GM23338 (cell line): Measurements from ENCODE around the gene C3orf80. TPM values are rescaled to one million over a fixed set of nuclear protein-coding genes. Genes with fewer than 3 reads are reported as not detected.

Experiments
- ATAC-seq: fragments of 200-7000 bp; cut with Tn5 transposase; 3 replicates; pipeline ENCODE4 v1.9.1; 2020
- DNase-seq: peaks from one replicate; pipeline ENCODE4 v3.0.0-alpha.2; 2015; ENCODE audit warnings: low spot score
- H2AFZ ChIP-seq: fragments of 200-600 bp; sonication (generic); 2 replicates; pipeline ENCODE4 v1.8.0; 2016; ENCODE audit warnings: antibody characterized with exemption, mild to moderate bottlenecking, moderate library complexity
- H3F3A ChIP-seq: fragments of 200-600 bp; sonication (generic); replicated peaks from 2 replicates; pipeline ENCODE4 v1.8.0; 2017; ENCODE audit warnings: antibody characterized with exemption, mixed run types, low read depth
- H3K27ac ChIP-seq: fragments of 200-600 bp; sonication (generic); 2 replicates; pipeline ENCODE4 v1.6.1; 2016; ENCODE audit warnings: low read depth
- H3K27me3 ChIP-seq: fragments of 200-600 bp; sonication (generic); 2 replicates; pipeline ENCODE4 v1.8.0; 2016; ENCODE audit warnings: mild to moderate bottlenecking, mixed run types, moderate library complexity; ENCODE audit not compliant: insufficient read depth
- H3K36me3 ChIP-seq: fragments of 200-600 bp; sonication (generic); 2 replicates; pipeline ENCODE4 v1.8.0; 2016; ENCODE audit warnings: mild to moderate bottlenecking; ENCODE audit not compliant: insufficient read depth
- H3K4me1 ChIP-seq: fragments of 200-600 bp; sonication (generic); 2 replicates; pipeline ENCODE4 v1.8.0; 2016; ENCODE audit warnings: mild to moderate bottlenecking, moderate library complexity; ENCODE audit not compliant: insufficient read depth
- H3K4me2 ChIP-seq: fragments of 200-600 bp; sonication (generic); 2 replicates; pipeline ENCODE4 v1.7.1; 2017; ENCODE audit warnings: mixed run types
- H3K4me3 ChIP-seq: fragments of 200-600 bp; sonication (generic); 2 replicates; pipeline ENCODE4 v1.6.1; 2016; ENCODE audit warnings: mixed run types
- H3K79me2 ChIP-seq: fragments of 200-600 bp; sonication (generic); replicated peaks from 2 replicates; pipeline ENCODE4 v1.8.0; 2017; ENCODE audit warnings: mild to moderate bottlenecking; ENCODE audit not compliant: insufficient read depth
- H3K9me2 ChIP-seq: fragments of 200-600 bp; sonication (generic); 2 replicates; pipeline ENCODE4 v1.8.0; 2017; ENCODE audit not compliant: insufficient read depth
- H4K20me1 ChIP-seq: fragments of 200-600 bp; sonication (generic); replicated peaks from 2 replicates; pipeline ENCODE4 v1.8.0; 2017; ENCODE audit warnings: mild to moderate bottlenecking; ENCODE audit not compliant: insufficient read depth
- H3K27ac Mint-ChIP-seq: 2 replicates; pipeline ENCODE4 v1.8.0; 2020; ENCODE audit warnings: inconsistent platforms, mild to moderate bottlenecking, moderate library complexity, mixed read lengths
- H3K27me3 Mint-ChIP-seq: 3 replicates; pipeline ENCODE4 v1.8.0; 2022; ENCODE audit warnings: low read depth, mild to moderate bottlenecking, moderate library complexity, mixed read lengths, inconsistent platforms; ENCODE audit not compliant: insufficient read depth, poor library complexity
- H3K36me3 Mint-ChIP-seq: 3 replicates; pipeline ENCODE4 v1.8.0; 2021; ENCODE audit warnings: low read depth, mild to moderate bottlenecking, inconsistent platforms, moderate library complexity, mixed read lengths
- H3K4me1 Mint-ChIP-seq: 3 replicates; pipeline ENCODE4 v1.8.0; 2020; ENCODE audit warnings: mild to moderate bottlenecking, inconsistent platforms, mixed read lengths
- H3K4me3 Mint-ChIP-seq: 3 replicates; pipeline ENCODE4 v1.8.0; 2021; ENCODE audit warnings: moderate library complexity, mild to moderate bottlenecking, inconsistent platforms, mixed read lengths
- H3K9me3 Mint-ChIP-seq: 3 replicates; pipeline ENCODE4 v1.8.0; 2020; ENCODE audit warnings: moderate library complexity, mild to moderate bottlenecking, inconsistent platforms, mixed read lengths
- CTCF ChIP-seq, 2 experiments: fragments of 200-600 bp in 1 of 2; sonication (generic) in 1 of 2; conservative IDR thresholded peaks; 2 replicates each; pipeline versions ENCODE4 v1.5.1 to v1.6.1; 2016 to 2017; ENCODE audit warnings: antibody characterized with exemption in 2 of 2, low read depth in 2 of 2, mild to moderate bottlenecking in 2 of 2, moderate library complexity in 1 of 2
- ETS1 ChIP-seq: IDR thresholded peaks from 2 replicates; pipeline ENCODE4 v1.6.1; 2016; ENCODE audit warnings: antibody characterized with exemption
- EZH2 ChIP-seq: fragments of 200-600 bp; sonication (generic); IDR thresholded peaks from one replicate; pipeline ENCODE4 v1.8.0; 2017; ENCODE audit warnings: antibody characterized with exemption, mild to moderate bottlenecking, low read depth; ENCODE audit not compliant: unreplicated experiment
- EZH2phosphoT487 ChIP-seq: fragments of 200-600 bp; sonication (generic); IDR thresholded peaks from one replicate; pipeline ENCODE4 v1.8.1; 2018; ENCODE audit warnings: antibody characterized with exemption; ENCODE audit not compliant: unreplicated experiment
- NANOG ChIP-seq: IDR thresholded peaks from 2 replicates; pipeline ENCODE4 v1.6.1; 2016; ENCODE audit warnings: antibody characterized with exemption, borderline replicate concordance
- POLR2AphosphoS5 ChIP-seq: IDR thresholded peaks from 2 replicates; pipeline ENCODE4 v1.6.1; 2016; ENCODE audit warnings: antibody characterized with exemption, low read depth
- polyA plus RNA-seq: library from polyadenylated mRNA; unstranded; fragments of >200 nt; fragmentation: Nextera tagmentation; extraction: Ambion mirVana; gene quantifications from 2 replicates; pipeline ENCODE4 v1.2.1, GENCODE V29; 2016
- total RNA-seq: library from RNA; depleted of rRNA; stranded (reverse); fragments of >200 nt; shearing (Covaris generic); gene quantifications from 2 replicates; pipeline ENCODE4 v1.2.3, GENCODE V29; 2014
- TF ChIP-seq, protein P1 (sequence below): IDR thresholded peaks from one replicate; pipeline ENCODE4 v1.6.1; 2018; ENCODE audit warnings: antibody characterized with exemption; ENCODE audit not compliant: unreplicated experiment

The C3orf80 gene
- total and polyA plus RNA-seq, 2 experiments from 2014 or later, result 0.57 to 3.0 TPM

DNA sequence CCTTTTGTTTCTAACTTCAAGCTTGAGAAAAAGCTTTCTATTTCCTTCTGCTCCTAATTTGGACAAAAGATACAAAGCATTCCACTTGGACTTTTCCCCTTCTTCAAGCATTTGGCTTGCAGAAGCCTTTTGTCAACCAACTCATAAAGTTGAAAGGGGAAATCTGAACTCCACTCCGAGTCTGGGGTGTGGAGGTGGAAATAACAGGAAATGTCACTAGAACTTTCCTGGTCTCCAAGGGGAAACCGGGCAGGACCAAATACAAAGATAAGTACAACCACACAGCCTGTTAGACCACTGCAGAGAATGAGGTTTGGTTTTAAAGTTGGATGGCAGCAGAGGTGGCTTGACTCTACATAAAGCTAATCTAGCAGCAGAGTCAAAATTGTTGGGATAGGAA, 4.2 kb upstream of the C3orf80 start:
- peaks cover 24% of the 10 kb centered on the region for H3K27me3 Mint-ChIP-seq
- no peak for ATAC-seq
- Histone ChIP-seq H3K27me3 (peaks cover 38% of the 10 kb centered on the region), H3F3A (0 out of 2 replicates have a peak, but pooled peaks cover 3% of the 10 kb centered on the region), H3K9me2 (no peaks in the 10 kb centered on the region), H2AFZ (no peak overlapping the region), H3K27ac (no peak overlapping the region), H3K4me1 (no peaks in the 10 kb centered on the region; the same call in 1 of the 2 replicates), H3K4me3 (no peak overlapping the region), H4K20me1 (no peaks in the 10 kb centered on the region), H3K4me2 (no peak overlapping the region), H3K36me3 (no peaks in the 10 kb centered on the region), H3K79me2 (no peaks in the 10 kb centered on the region)
- no peaks in the 10 kb centered on the region for H3K9me3 Mint-ChIP-seq
- TF ChIP-seq, protein P1, sequence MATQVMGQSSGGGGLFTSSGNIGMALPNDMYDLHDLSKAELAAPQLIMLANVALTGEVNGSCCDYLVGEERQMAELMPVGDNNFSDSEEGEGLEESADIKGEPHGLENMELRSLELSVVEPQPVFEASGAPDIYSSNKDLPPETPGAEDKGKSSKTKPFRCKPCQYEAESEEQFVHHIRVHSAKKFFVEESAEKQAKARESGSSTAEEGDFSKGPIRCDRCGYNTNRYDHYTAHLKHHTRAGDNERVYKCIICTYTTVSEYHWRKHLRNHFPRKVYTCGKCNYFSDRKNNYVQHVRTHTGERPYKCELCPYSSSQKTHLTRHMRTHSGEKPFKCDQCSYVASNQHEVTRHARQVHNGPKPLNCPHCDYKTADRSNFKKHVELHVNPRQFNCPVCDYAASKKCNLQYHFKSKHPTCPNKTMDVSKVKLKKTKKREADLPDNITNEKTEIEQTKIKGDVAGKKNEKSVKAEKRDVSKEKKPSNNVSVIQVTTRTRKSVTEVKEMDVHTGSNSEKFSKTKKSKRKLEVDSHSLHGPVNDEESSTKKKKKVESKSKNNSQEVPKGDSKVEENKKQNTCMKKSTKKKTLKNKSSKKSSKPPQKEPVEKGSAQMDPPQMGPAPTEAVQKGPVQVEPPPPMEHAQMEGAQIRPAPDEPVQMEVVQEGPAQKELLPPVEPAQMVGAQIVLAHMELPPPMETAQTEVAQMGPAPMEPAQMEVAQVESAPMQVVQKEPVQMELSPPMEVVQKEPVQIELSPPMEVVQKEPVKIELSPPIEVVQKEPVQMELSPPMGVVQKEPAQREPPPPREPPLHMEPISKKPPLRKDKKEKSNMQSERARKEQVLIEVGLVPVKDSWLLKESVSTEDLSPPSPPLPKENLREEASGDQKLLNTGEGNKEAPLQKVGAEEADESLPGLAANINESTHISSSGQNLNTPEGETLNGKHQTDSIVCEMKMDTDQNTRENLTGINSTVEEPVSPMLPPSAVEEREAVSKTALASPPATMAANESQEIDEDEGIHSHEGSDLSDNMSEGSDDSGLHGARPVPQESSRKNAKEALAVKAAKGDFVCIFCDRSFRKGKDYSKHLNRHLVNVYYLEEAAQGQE, result no peak
- no peak for TF ChIP-seq POLR2AphosphoS5
- no peak overlapping the region for H3K27ac Mint-ChIP-seq
- H3K36me3 Mint-ChIP-seq, result no peaks in the 10 kb centered on the region
- DNase-seq, result no peak
- H3K4me1 Mint-ChIP-seq, result peaks cover 5% of the 10 kb centered on the region; the same call in 2 of the 3 replicates
- H3K4me3 Mint-ChIP-seq, result no peak overlapping the region

DNA sequence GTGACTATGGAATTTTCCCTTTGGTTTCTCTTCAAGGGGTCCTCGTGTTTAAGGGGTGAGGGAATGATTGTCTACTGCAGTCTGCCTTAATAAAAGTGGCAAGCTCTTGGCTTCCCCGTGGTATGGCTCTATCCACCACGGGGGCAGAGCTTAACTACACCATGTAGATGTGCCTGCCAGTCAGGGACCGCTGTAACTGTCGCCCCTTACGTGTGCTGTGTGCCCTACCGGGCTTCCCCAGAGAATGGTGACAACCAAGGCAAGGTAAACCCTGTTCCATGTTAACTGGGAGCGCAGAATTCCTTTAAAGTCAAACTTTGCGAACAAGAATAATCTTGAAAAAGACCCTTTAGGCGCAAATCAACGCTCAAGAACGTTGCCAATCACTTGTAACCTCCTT, 966 bp upstream of the C3orf80 start:
- H3K4me2 ChIP-seq, result peak overlapping the region; percentile 91
- H3K36me3 Mint-ChIP-seq, result no peaks in the 10 kb centered on the region; the same call in 2 of the 3 replicates
- H3K27me3 Mint-ChIP-seq, result peaks cover 36% of the 10 kb centered on the region

More for the DNA sequence above, 966 bp upstream of the C3orf80 start:
- Histone ChIP-seq H3K36me3 (no peaks in the 10 kb centered on the region), H3K4me1 (peaks cover 5% of the 10 kb centered on the region; the same call in 1 of the 2 replicates), H3K9me2 (no peaks in the 10 kb centered on the region), H4K20me1 (no peaks in the 10 kb centered on the region), H3K79me2 (no peaks in the 10 kb centered on the region), H3K27me3 (peaks cover 69% of the 10 kb centered on the region), H3K4me3 (peak overlapping the region; percentile 74), H3F3A (0 out of 2 replicates have a peak, but pooled peaks cover 3% of the 10 kb centered on the region), H3K27ac (no peak overlapping the region), H2AFZ (peak overlapping the region; percentile 98)
- peak; percentile 20 for ATAC-seq
- TF ChIP-seq POLR2AphosphoS5, result no peak
- TF ChIP-seq CTCF (conservative IDR thresholded peaks at IDR 0.05; ENCODE audit: low read depth in 2 of 2), result no peak
- TF ChIP-seq NANOG, result no peak
- TF ChIP-seq EZH2phosphoT487, result no peak
- peak; percentile 56 for TF ChIP-seq EZH2
- TF ChIP-seq ETS1, result no peak
- Mint-ChIP-seq H3K27ac (no peak overlapping the region), H3K4me1 (peaks cover 6% of the 10 kb centered on the region; the same call in 2 of the 3 replicates), H3K4me3 (peak overlapping the region; percentile 83), H3K9me3 (no peaks in the 10 kb centered on the region)
- DNase-seq, result peak; percentile 33
